Inferior parietal cortex (tissue), 1 donor: ENCODE measurements around the gene FBN2.
"Not testable (repeated sequence)": the region's sequence is repeated elsewhere in the genome, so short reads cannot be mapped to it uniquely, and the experiment has no call there.

Source experiments
- DNase-seq: peaks from one replicate; pipeline ENCODE4 v3.0.0-alpha.2; 2016; ENCODE audit errors: extremely low spot score

The FBN2 gene

DNA sequence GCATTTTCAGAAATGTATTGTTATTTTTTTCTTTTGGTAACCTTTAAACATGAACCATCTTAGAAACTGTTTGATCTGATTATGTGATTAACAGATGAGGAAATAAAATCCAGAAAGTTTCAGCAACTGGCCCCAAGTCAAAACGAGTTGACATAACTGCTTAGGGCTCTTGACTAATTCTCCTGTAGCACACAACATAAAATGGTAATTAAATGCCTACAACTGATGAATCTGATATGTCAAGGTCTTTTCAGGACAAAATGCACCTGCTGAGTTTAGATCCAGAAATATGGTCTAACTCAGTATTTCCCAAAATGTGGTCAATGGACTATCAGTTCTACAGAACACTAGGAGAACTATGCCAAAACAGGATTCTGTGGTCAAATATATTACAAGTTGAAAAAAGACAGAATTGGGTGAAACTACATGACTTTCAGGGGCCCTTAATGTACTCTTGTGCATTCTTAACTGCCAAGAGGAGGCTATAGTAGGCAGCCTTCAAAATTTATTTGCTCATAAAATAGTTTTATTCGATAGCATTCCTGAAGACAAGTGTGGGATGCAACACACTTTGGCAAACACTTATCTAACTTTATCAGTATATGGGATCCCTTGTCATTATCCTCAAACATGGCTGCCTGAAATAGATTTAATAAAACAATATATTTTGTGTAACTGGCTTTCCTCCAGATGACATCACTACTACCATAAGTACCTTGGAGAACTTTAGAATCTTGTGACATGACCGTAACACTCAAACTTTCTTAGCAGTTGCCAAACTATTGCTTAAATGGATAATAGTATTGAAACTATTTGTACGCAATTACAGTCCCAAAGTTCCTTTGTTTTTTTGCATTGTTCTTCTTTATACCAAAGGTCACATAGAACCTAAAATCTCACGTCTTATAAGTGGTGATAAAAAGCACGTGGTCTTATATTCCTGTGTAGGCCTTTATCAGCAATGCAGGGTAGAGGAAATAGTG lies 59.4 kb downstream of the FBN2 start:
- DNase-seq, result no peak

DNA sequence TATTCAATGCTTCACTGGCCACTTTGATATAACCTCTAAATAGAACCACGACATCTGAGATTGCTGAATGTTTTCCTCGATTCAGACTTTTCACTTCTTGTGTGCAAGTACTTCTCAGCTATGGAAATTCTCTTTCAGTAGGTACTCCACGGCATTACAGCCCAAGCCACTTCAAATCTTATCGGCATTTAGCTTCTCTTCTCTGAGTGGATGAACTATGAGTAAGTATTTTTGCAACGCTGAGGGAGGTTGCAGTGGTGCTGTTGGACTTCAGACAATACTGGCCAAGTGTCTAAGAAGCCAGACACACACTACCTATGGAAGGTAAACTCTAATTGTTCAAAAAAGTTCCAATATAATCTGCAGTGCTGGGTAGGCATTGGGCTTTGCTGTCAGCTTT lies 60.1 kb downstream of the FBN2 start:
- DNase-seq, result no peak

DNA sequence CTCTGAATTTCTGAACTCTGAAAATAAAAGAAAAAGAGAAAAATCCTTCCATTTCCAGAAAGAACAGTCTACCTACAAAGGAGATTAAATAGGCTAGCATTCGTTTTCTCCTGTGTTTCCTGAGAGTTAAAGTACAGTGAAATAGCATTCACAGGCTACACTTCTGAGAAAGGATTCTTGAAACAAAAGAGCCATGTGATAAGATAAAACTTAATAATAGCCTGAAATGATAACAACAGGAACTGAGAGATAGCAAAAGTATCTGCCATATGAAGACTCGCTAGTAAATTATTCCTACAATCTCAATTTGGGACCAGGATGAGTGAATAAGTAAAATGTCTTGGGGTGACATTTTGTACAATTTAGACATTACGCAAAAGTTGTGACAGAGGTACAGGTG lies 62.4 kb downstream of the FBN2 start:
- no peak for DNase-seq

GRCh38 chr5:128472919-128473318 lies 65.1 kb downstream of the FBN2 start:
- no peak for DNase-seq

- DNase-seq, result no peak
Observed at GRCh38 chr5:128472036-128472435, 66.0 kb downstream of the FBN2 start.

- no peak for DNase-seq
Observed at GRCh38 chr5:128470663-128471062, 67.4 kb downstream of the FBN2 start.

- no peak for DNase-seq
Observed at GRCh38 chr5:128469912-128470311, 68.1 kb downstream of the FBN2 start.

- DNase-seq, result no peak
Observed at GRCh38 chr5:128466980-128467379, 71.1 kb downstream of the FBN2 start.

- DNase-seq, result no peak
Observed at GRCh38 chr5:128466554-128466953, 71.5 kb downstream of the FBN2 start.

DNA sequence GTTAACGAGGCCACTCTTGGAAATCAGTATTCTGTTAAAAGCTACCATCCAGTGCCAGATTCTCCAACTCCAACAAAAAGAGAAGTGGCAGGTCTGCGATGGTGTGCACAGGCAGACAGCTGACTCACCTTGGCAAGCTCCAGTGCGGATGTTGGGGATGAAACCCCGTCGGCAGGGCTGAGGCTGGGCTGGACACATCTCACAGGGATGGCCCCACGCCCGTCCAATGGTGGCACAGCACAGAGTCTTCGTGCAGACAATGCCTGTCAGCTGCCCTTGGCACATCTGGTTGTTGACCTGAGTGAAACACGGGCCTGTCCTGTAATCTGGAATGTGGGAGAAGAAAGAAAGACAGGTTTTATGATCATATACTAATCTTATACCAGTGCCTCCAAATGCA lies 73.4 kb downstream of the FBN2 start:
- no peak for DNase-seq

DNA sequence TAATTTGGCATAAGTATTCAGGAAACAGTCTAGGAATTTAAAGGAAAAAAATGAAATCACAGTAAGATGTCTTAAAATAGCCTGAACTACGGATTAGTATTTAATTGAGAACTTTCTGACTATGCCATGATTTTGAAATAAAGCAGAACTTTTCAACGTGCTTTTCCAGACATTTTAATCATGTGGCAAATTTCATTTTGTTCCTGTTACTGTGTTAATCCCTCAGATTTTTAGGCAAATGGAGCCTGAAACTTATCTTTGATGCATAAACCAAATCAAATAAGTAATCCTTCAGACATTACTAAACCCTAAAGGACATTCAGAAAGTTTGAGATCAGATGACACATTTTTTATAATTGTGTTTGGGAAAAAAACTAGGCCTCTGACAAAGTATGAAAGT lies 75.7 kb downstream of the FBN2 start:
- no peak for DNase-seq

- DNase-seq, result not testable (repeated sequence)
Observed at GRCh38 chr5:128457147-128457915, 80.7 kb downstream of the FBN2 start.

GRCh38 chr5:128455841-128456361 lies 82.1 kb downstream of the FBN2 start:
- DNase-seq, result no peak

GRCh38 chr5:128453121-128453520 lies 84.9 kb downstream of the FBN2 start:
- DNase-seq, result no peak

- not testable (repeated sequence) for DNase-seq
Observed at GRCh38 chr5:128447224-128447623, 90.8 kb downstream of the FBN2 start.

GRCh38 chr5:128441941-128442350 lies 96.1 kb downstream of the FBN2 start:
- no peak for DNase-seq

GRCh38 chr5:128441165-128441564 lies 96.9 kb downstream of the FBN2 start:
- DNase-seq, result no peak

- DNase-seq, result no peak
Observed at GRCh38 chr5:128436749-128437188, 101.3 kb downstream of the FBN2 start.

DNA sequence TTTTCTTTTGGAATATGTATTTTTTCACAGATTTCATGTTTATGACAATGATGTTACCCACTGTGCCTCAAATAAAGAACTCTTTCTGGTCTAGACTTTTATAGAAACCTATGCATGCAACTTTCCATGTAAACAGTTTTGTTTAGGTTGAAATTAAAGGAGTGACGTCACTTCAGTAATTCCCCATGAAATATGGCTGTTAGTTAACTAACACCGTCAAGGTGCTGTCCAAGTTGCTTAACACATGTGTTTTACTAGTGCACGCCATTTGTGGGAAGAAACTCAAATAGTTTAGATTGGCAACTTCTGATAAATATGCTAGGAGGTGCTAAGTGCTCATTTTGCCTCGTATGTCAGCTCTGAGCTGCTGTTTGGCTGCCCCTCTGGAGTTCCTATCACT lies 102.2 kb downstream of the FBN2 start:
- DNase-seq, result no peak

DNA sequence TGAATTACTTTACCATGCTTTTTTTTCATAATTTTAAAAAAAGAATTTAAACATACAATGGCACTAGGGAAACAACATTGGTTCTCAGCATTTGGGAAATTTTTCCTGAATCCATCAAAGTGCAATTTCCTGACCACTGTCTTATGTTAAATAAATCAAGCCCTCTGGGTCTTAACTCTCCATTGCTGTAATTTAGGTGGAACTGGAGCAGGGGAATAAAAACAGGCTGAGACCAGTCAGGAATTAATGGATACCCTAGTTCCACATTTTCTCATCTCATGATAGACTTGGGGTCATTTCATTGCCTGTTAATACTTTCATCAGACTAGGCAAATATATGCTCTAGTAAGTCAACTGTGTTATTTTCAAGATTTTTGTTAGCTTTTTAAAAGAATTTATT lies 103.1 kb downstream of the FBN2 start:
- no peak for DNase-seq

DNA sequence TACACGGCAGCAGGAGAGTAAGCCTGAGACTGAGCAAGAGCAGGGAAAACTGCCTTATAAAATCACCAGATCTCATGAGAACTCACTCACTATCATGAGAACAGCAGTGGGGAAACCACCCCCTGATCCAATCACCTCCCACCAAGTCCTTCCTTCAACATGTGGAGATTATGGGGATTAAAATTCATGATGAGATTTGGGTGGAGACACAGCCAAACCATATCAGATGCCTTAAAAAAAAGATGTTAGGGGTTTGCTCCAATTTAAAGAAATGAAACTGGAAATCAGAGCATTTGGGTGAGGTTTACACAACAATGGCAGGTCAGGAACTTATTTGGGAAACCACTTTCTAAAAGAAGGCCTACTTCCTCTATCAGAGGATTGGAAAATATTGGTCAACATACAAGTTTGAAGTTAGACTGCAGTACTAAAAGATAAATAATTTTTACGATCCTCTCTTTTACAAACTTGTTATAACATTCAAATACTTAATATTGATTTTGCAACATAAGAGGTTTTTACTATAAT lies 105.1 kb downstream of the FBN2 start:
- DNase-seq, result no peak

GRCh38 chr5:128427921-128428320 lies 110.1 kb downstream of the FBN2 start:
- DNase-seq, result no peak
